K562 (cell line): ENCODE measurements around the gene TRAPPC2L. TPM values are rescaled to one million over a fixed set of nuclear protein-coding genes. Genes with fewer than 3 reads are reported as not detected.
A peak's percentile ranks its signal among the peaks of the same experiment; 100 is the strongest.

ENCODE experiments used
- CEBPZ ChIP-seq: fragments of 150-350 bp; IDR thresholded peaks from 2 replicates; pipeline ENCODE4 v1.6.1; 2014; ENCODE audit warnings: low read depth, mild to moderate bottlenecking, low read length, borderline replicate concordance
- FOXP4 ChIP-seq: sonication (generic); formaldehyde crosslinking; IDR thresholded peaks from 2 replicates; pipeline ENCODE4 v1.8.0; 2022; ENCODE audit warnings: mild to moderate bottlenecking, missing genetic modification reagents, borderline replicate concordance
- MAFG ChIP-seq: fragments of 450-650 bp; conservative IDR thresholded peaks from 2 replicates; pipeline ENCODE4 v1.6.1; 2016; ENCODE audit warnings: missing genetic modification characterization, missing compliant biosample characterization
- MBD2 ChIP-seq: sonication (generic); IDR thresholded peaks from 2 replicates; pipeline ENCODE4 v1.6.1; 2016; ENCODE audit warnings: low read depth, borderline replicate concordance
- MYNN ChIP-seq, 2 experiments: sonication (generic); formaldehyde crosslinking in 1 of 2; IDR thresholded peaks; 2 replicates each; pipeline versions ENCODE4 v1.5.0 to v1.6.1; 2016 to 2020; ENCODE audit warnings: antibody characterized with exemption in 1 of 2, missing genetic modification reagents in 1 of 2
- PCBP1 ChIP-seq: fragments of 200-400 bp; formaldehyde crosslinking; IDR thresholded peaks from 2 replicates; pipeline ENCODE4 v1.6.1; 2018; ENCODE audit warnings: mild to moderate bottlenecking, low read depth, low read length; ENCODE audit not compliant: poor library complexity, severe bottlenecking
- POLR2AphosphoS2 ChIP-seq: IDR thresholded peaks from 2 replicates; pipeline ENCODE4 v1.6.1; 2012; ENCODE audit warnings: low read length, improper control_type of control experiment
- PURB ChIP-seq: sonication (generic); formaldehyde crosslinking; IDR thresholded peaks from 2 replicates; pipeline ENCODE4 v1.9.0; 2021; ENCODE audit warnings: low read depth, mild to moderate bottlenecking, missing genetic modification reagents
- RBM22 ChIP-seq: fragments of 200-400 bp; formaldehyde crosslinking; IDR thresholded peaks from 2 replicates; pipeline ENCODE4 v1.6.1; 2018; ENCODE audit warnings: low read length, low read depth; ENCODE audit not compliant: poor library complexity, severe bottlenecking
- SRSF7 ChIP-seq: fragments of 200-400 bp; formaldehyde crosslinking; optimal IDR thresholded peaks from 2 replicates; pipeline ENCODE3; 2017; ENCODE audit warnings: mild to moderate bottlenecking, low read depth, low read length
- TRIM25 ChIP-seq: fragments of 450-650 bp; IDR thresholded peaks from 2 replicates; pipeline ENCODE4 v1.7.0; 2016; ENCODE audit warnings: borderline replicate concordance
- ZNF253 ChIP-seq: fragments of 250-450 bp; sonication (Bioruptor Pico); conservative IDR thresholded peaks from 2 replicates; pipeline ENCODE4 v1.6.1; 2021; ENCODE audit warnings: mild to moderate bottlenecking
- ZNF263 ChIP-seq: sonication (generic); formaldehyde crosslinking; IDR thresholded peaks from 2 replicates; pipeline ENCODE4 v1.8.0; 2022; ENCODE audit warnings: mild to moderate bottlenecking, missing genetic modification reagents, borderline replicate concordance
- ZNF449 ChIP-seq: fragments of 250-450 bp; sonication (Bioruptor Pico); IDR thresholded peaks from 2 replicates; pipeline ENCODE4 v1.8.0; 2022; ENCODE audit warnings: moderate library complexity, mild to moderate bottlenecking, inconsistent platforms
- polyA plus RNA-seq, 8 experiments: library from polyadenylated mRNA; depleted of rRNA in 4 of 8; stranded (reverse) in 5 of 8; unstranded in 3 of 8; fragments of >200 nt; fragmentation: Nextera tagmentation in 2 of 8; fragmentation: Illumina TruSeq in 1 of 8; extraction: Ambion mirVana in 2 of 8; extraction: Trizol in 1 of 8; gene quantifications; 2 replicates each; pipeline versions ENCODE4 v1.2.1 to v1.2.3, GENCODE V29; 2011 to 2014; ENCODE audit warnings: inconsistent platforms in 1 of 8, missing spikeins in 1 of 8
- total RNA-seq, 7 experiments: library from RNA; depleted of rRNA in 6 of 7; stranded (reverse); fragments of >200 nt in 6 of 7; fragmentation: Illumina TruSeq in 2 of 7; extraction: Trizol in 2 of 7; gene quantifications; 2 replicates each; pipeline versions ENCODE4 v1.2.1 to v1.2.3, GENCODE V29; 2011 to 2021; ENCODE audit warnings: low replicate concordance in 1 of 7

The TRAPPC2L gene
- total and polyA plus RNA-seq, 9 of the 15 experiments (the other 6 are each of a cell fraction or from before 2014, with no cell fraction given): 60.4 to 398 (median 97.5) TPM

- TF ChIP-seq CEBPZ (no peak), TRIM25 (no peak), MBD2 (peak; percentile 75; the same call in 1 of the 2 replicates), ZNF253 (CRISPR knock-in tag) (no peak), ZNF263 (CRISPR knock-in tag) (peak; percentile 85), ZNF449 (CRISPR knock-in tag) (no peak), RBM22 (peak; percentile 98), PCBP1 (peak; percentile 55), MYNN (IDR thresholded peaks at IDR 0.05) (peak; percentile 88), MYNN (CRISPR knock-in tag; IDR thresholded peaks at IDR 0.05) (no peak), POLR2AphosphoS2 (peak; percentile 89; the same call in 1 of the 2 replicates), FOXP4 (CRISPR knock-in tag) (no peak), SRSF7 (no peak), PURB (CRISPR knock-in tag) (no peak), MAFG (tag) (no peak)
- TF ChIP-seq, all 486 proteins: peak for 13
These were observed 18.1 kb downstream of the TRAPPC2L start (continued) for GRCh38 chr16:88874938-88875599.
